WTC11 (cell line): ENCODE results near the gene HTR1E. TPM values are rescaled to one million over a fixed set of nuclear protein-coding genes. Genes with fewer than 3 reads are reported as not detected.

ENCODE experiments used
- ATAC-seq: fragments of 200-7000 bp; cut with Tn5 transposase; 2 replicates; pipeline ENCODE4 v1.10.0; 2021; ENCODE audit warnings: mild to moderate bottlenecking, moderate library complexity
- CTCF ChIA-PET: fragments of 300-600 bp; sonication (Branson Sonifier 250); formaldehyde crosslinking; loops from one replicate; lab custom pipeline; 2021; ENCODE audit warnings: antibody characterized with exemption; lab: Charles Lee
- POLR2A ChIA-PET: fragments of 350-600 bp; sonication (Branson Sonifier 250); formaldehyde crosslinking; loops from one replicate; lab custom pipeline; 2021; ENCODE audit warnings: antibody characterized with exemption; lab: Charles Lee
- DNase-seq: peaks from one replicate; pipeline ENCODE4 v3.0.0; 2021; ENCODE audit warnings: low spot score
- H3K27ac Mint-ChIP-seq: 2 replicates; pipeline ENCODE4 v1.8.0; 2021; ENCODE audit warnings: mixed read lengths
- H3K27me3 Mint-ChIP-seq: 2 replicates; pipeline ENCODE4 v1.8.0; 2021; ENCODE audit warnings: low read depth, mild to moderate bottlenecking, moderate library complexity, mixed read lengths
- H3K36me3 Mint-ChIP-seq: 2 replicates; pipeline ENCODE4 v1.8.0; 2021; ENCODE audit warnings: mixed read lengths
- H3K4me1 Mint-ChIP-seq: 2 replicates; pipeline ENCODE4 v1.8.0; 2022; ENCODE audit warnings: mixed read lengths
- H3K4me3 Mint-ChIP-seq: 2 replicates; pipeline ENCODE4 v1.8.0; 2021; ENCODE audit warnings: mild to moderate bottlenecking, moderate library complexity, mixed read lengths
- H3K9me3 Mint-ChIP-seq: 2 replicates; pipeline ENCODE4 v1.8.0; 2021; ENCODE audit warnings: mixed read lengths
- AFF4 ChIP-seq: sonication (generic); formaldehyde crosslinking; IDR thresholded peaks from 2 replicates; pipeline ENCODE4 v1.8.1; 2023; ENCODE audit warnings: mild to moderate bottlenecking, missing genetic modification reagents, borderline replicate concordance
- ARID4B ChIP-seq: sonication (generic); formaldehyde crosslinking; IDR thresholded peaks from 2 replicates; pipeline ENCODE4 v1.8.0; 2023; ENCODE audit warnings: missing genetic modification reagents, mild to moderate bottlenecking, borderline replicate concordance
- CREB1 ChIP-seq: sonication (generic); formaldehyde crosslinking; IDR thresholded peaks from 2 replicates; pipeline ENCODE4 v1.8.0; 2023; ENCODE audit warnings: mild to moderate bottlenecking, missing genetic modification reagents
- ESRRA ChIP-seq: sonication (generic); formaldehyde crosslinking; IDR thresholded peaks from 2 replicates; pipeline ENCODE4 v1.8.1; 2022; ENCODE audit warnings: mild to moderate bottlenecking, missing genetic modification reagents, borderline replicate concordance
- FOXJ3 ChIP-seq: sonication (generic); formaldehyde crosslinking; IDR thresholded peaks from 2 replicates; pipeline ENCODE4 v1.9.0; 2021; ENCODE audit warnings: missing genetic modification reagents, mild to moderate bottlenecking, borderline replicate concordance
- FOXP1 ChIP-seq: sonication (generic); formaldehyde crosslinking; IDR thresholded peaks from 2 replicates; pipeline ENCODE4 v1.8.0; 2022; ENCODE audit warnings: missing genetic modification reagents, mild to moderate bottlenecking, moderate library complexity, borderline replicate concordance
- IRF2 ChIP-seq: sonication (generic); formaldehyde crosslinking; IDR thresholded peaks from 2 replicates; pipeline ENCODE4 v1.8.0; 2022; ENCODE audit warnings: low read depth, missing genetic modification reagents, borderline replicate concordance
- RORB ChIP-seq: fragments of 250-450 bp; sonication (Bioruptor Pico); IDR thresholded peaks from 2 replicates; pipeline ENCODE4 v1.9.0; 2021; ENCODE audit warnings: mild to moderate bottlenecking
- SOX15 ChIP-seq: fragments of 250-450 bp; sonication (Bioruptor Pico); IDR thresholded peaks from 2 replicates; pipeline ENCODE4 v1.9.0; 2021; ENCODE audit warnings: mild to moderate bottlenecking
- SP1 ChIP-seq: sonication (generic); formaldehyde crosslinking; conservative IDR thresholded peaks from 2 replicates; pipeline ENCODE4 v1.8.1; 2022; ENCODE audit warnings: missing genetic modification reagents
- TP53 ChIP-seq: sonication (generic); formaldehyde crosslinking; IDR thresholded peaks from 2 replicates; pipeline ENCODE4 v1.8.1; 2023; ENCODE audit warnings: mild to moderate bottlenecking, missing genetic modification reagents
- ZBTB21 ChIP-seq: sonication (generic); formaldehyde crosslinking; IDR thresholded peaks from 2 replicates; pipeline ENCODE4 v1.8.1; 2023; ENCODE audit warnings: mild to moderate bottlenecking, missing genetic modification reagents, borderline replicate concordance
- ZNF232 ChIP-seq: sonication (generic); formaldehyde crosslinking; IDR thresholded peaks from 2 replicates; pipeline ENCODE4 v1.8.0; 2022; ENCODE audit warnings: mild to moderate bottlenecking, missing genetic modification reagents
- ZNF317 ChIP-seq: sonication (generic); formaldehyde crosslinking; IDR thresholded peaks from 2 replicates; pipeline ENCODE4 v1.8.1; 2023; ENCODE audit warnings: low read depth, mild to moderate bottlenecking, moderate library complexity, missing genetic modification reagents, borderline replicate concordance
- ZNF512 ChIP-seq: sonication (generic); formaldehyde crosslinking; IDR thresholded peaks from 2 replicates; pipeline ENCODE4 v1.8.1; 2022; ENCODE audit warnings: missing genetic modification reagents, borderline replicate concordance
- total RNA-seq: library from RNA; stranded (reverse); gene quantifications from 3 replicates; pipeline ENCODE4 v1.2.3, GENCODE V29; 2021
- TF ChIP-seq, protein P1 (sequence below): fragments of 250-450 bp; sonication (Bioruptor Pico); IDR thresholded peaks from 2 replicates; pipeline ENCODE4 v1.9.0; 2021; ENCODE audit warnings: mild to moderate bottlenecking
- TF ChIP-seq, protein P2 (sequence below): sonication (generic); formaldehyde crosslinking; IDR thresholded peaks from 2 replicates; pipeline ENCODE4 v1.8.1; 2023; ENCODE audit warnings: mild to moderate bottlenecking, moderate library complexity, missing genetic modification reagents
- TF ChIP-seq, protein P3 (sequence below): sonication (generic); formaldehyde crosslinking; IDR thresholded peaks from 2 replicates; pipeline ENCODE4 v1.8.1; 2022; ENCODE audit warnings: low read depth, missing genetic modification reagents, borderline replicate concordance
- TF ChIP-seq, protein P4 (sequence below): fragments of 250-450 bp; sonication (Bioruptor Pico); IDR thresholded peaks from 2 replicates; pipeline ENCODE4 v1.9.0; 2021; ENCODE audit warnings: moderate library complexity, mild to moderate bottlenecking, inconsistent platforms, borderline replicate concordance

HTR1E gene
- total RNA-seq, 1 experiment from 2014 or later = 0.09 TPM

- TF ChIP-seq SP1 (CRISPR knock-in tag) = no peak
- TF ChIP-seq ZNF512 = no peak
- TF ChIP-seq, protein P1, sequence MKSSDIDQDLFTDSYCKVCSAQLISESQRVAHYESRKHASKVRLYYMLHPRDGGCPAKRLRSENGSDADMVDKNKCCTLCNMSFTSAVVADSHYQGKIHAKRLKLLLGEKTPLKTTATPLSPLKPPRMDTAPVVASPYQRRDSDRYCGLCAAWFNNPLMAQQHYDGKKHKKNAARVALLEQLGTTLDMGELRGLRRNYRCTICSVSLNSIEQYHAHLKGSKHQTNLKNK (CRISPR knock-in tag) = no peak
- TF ChIP-seq CREB1 = no peak
- TF ChIP-seq ZNF317 (CRISPR knock-in tag) = no peak
- no peak for TF ChIP-seq SOX15 (CRISPR knock-in tag)
Observed at GRCh38 chr6:87016772-87017171, 79.4 kb downstream of the HTR1E start (continued).

- CTCF ChIA-PET = interaction anchor here (1.8 kb wide), 1 partner anchor 89 kb away, joined by 4 read pairs; the partner anchor contains the start of gene HTR1E
- DNase-seq = no peak
- no peaks in the 10 kb centered on the region for H3K9me3 Mint-ChIP-seq
- H3K4me3 Mint-ChIP-seq = no peak overlapping the region
- no peak for ATAC-seq
- no peaks in the 10 kb centered on the region for H3K4me1 Mint-ChIP-seq
- H3K27me3 Mint-ChIP-seq = no peaks in the 10 kb centered on the region
- H3K27ac Mint-ChIP-seq = no peak overlapping the region
- POLR2A ChIA-PET = no interaction called here
- TF ChIP-seq FOXP1 (CRISPR knock-in tag) (no peak), ZNF512 (no peak), FOXJ3 (CRISPR knock-in tag) (no peak), SP1 (CRISPR knock-in tag) (no peak), IRF2 (no peak), RORB (CRISPR knock-in tag) (no peak), ZNF232 (CRISPR knock-in tag) (no peak), ARID4B (CRISPR knock-in tag) (no peak), ESRRA (CRISPR knock-in tag) (no peak), TP53 (CRISPR knock-in tag) (no peak), ZBTB21 (CRISPR knock-in tag) (no peak), AFF4 (CRISPR knock-in tag) (no peak)
- TF ChIP-seq, protein P2, sequence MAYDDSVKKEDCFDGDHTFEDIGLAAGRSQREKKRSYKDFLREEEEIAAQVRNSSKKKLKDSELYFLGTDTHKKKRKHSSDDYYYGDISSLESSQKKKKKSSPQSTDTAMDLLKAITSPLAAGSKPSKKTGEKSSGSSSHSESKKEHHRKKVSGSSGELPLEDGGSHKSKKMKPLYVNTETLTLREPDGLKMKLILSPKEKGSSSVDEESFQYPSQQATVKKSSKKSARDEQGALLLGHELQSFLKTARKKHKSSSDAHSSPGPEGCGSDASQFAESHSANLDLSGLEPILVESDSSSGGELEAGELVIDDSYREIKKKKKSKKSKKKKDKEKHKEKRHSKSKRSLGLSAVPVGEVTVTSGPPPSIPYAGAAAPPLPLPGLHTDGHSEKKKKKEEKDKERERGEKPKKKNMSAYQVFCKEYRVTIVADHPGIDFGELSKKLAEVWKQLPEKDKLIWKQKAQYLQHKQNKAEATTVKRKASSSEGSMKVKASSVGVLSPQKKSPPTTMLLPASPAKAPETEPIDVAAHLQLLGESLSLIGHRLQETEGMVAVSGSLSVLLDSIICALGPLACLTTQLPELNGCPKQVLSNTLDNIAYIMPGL = no peak
- TF ChIP-seq, protein P3, sequence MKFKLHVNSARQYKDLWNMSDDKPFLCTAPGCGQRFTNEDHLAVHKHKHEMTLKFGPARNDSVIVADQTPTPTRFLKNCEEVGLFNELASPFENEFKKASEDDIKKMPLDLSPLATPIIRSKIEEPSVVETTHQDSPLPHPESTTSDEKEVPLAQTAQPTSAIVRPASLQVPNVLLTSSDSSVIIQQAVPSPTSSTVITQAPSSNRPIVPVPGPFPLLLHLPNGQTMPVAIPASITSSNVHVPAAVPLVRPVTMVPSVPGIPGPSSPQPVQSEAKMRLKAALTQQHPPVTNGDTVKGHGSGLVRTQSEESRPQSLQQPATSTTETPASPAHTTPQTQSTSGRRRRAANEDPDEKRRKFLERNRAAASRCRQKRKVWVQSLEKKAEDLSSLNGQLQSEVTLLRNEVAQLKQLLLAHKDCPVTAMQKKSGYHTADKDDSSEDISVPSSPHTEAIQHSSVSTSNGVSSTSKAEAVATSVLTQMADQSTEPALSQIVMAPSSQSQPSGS = no peak
- TF ChIP-seq, protein P4, sequence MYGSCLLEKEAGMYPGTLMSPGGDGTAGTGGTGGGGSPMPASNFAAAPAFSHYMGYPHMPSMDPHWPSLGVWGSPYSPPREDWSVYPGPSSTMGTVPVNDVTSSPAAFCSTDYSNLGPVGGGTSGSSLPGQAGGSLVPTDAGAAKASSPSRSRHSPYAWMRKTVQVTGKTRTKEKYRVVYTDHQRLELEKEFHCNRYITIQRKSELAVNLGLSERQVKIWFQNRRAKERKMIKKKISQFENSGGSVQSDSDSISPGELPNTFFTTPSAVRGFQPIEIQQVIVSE (CRISPR knock-in tag) = no peak
- no peaks in the 10 kb centered on the region for H3K36me3 Mint-ChIP-seq
Observed at GRCh38 chr6:87027021-87027420, 89.7 kb downstream of the HTR1E start.
